Motor neuron (in vitro differentiated cells): ENCODE data around the gene SPATS1. TPM values are rescaled to one million over a fixed set of nuclear protein-coding genes. Genes with fewer than 3 reads are reported as not detected.
"Not testable (repeated sequence)": the region's sequence is repeated elsewhere in the genome, so short reads cannot be mapped to it uniquely, and the experiment has no call there.

Experiments
- ATAC-seq, 8 experiments: fragments of 200-7000 bp; cut with Tn5 transposase; replicated peaks in 6 of 8; 2 replicates each; pipeline ENCODE4 v1.8.0; 2021; ENCODE audit warnings: mild to moderate bottlenecking in 8 of 8, moderate library complexity in 8 of 8
- H3K27ac ChIP-seq, 2 donors: fragments of 250-450 bp; sonication (Bioruptor Pico); 2 replicates each; pipeline ENCODE4 v1.9.0; 2021; ENCODE audit warnings: antibody characterized with exemption in 2 of 2, mild to moderate bottlenecking in 2 of 2, moderate library complexity in 1 of 2
- H3K4me1 ChIP-seq, 2 donors: fragments of 250-450 bp; sonication (Bioruptor Pico); replicated peaks in 1 of 2; 2 replicates each; pipeline ENCODE4 v1.6.1; 2021; ENCODE audit warnings: antibody characterized with exemption in 2 of 2, mild to moderate bottlenecking in 2 of 2, moderate library complexity in 1 of 2
- H3K4me3 ChIP-seq, 5 donors: fragments of 250-450 bp; sonication (Bioruptor Pico); 2 replicates each; pipeline ENCODE4 v1.9.0; 2021; ENCODE audit warnings: antibody characterized with exemption in 5 of 5, mild to moderate bottlenecking in 5 of 5, moderate library complexity in 4 of 5
- WGBS, 10 experiments: fragments of 450-650 bp; shearing (Covaris generic); methylation state at CpG; one replicate each; pipeline ENCODE4 v1.0.0; 2022; 5-methylcytosine and 5-hydroxymethylcytosine counted together
- in situ Hi-C, 9 experiments: fragments of 400-800 bp; cut with MboI; loops; one replicate each; pipeline ENCODE4 v1.15.0; 2021; ENCODE audit warnings: low sequenced_read_pairs in 9 of 9, low pct_unique_long_range_greater_than_20kb in 2 of 9; ENCODE audit not compliant: unreplicated experiment in 9 of 9
- total RNA-seq, 8 experiments: library from RNA; unstranded; fragments of 300-600 nt; gene quantifications; 2 replicates each; pipeline versions ENCODE4 v1.2.3 to v1.2.4, GENCODE V29; 2022

SPATS1 gene
- total RNA-seq, 8 experiments from 2014 or later: not detected

DNA sequence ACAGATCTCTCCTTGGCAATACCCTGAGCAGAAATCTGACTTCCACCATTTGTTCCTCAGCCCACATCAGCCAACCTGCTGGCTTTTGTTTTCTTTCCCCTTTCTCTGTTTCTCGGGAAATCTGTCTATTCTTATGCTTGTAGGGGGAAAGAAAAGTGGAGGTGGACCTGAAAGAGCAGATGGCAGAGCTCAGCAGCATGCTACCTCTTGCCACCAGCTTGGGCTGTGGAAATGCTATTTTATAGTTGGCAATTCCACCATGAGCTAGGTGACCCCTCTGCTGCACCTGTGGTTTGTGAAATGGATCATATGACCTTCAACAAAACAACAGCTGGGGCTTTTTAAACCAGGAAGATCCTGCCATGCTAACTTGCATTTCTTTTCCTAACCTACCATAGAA lies 6.8 kb upstream of the SPATS1 start:
- in situ Hi-C loops: loop anchor here in 5 of 9 experiments (10.0 to 25.0 kb wide), 3 partner anchors 61 to 173 kb away; partner anchors contain the start of genes NFKBIE (in 3 of the 5), CAPN11 (in 1 of the 5) and TMEM151B (in 1 of the 5)
- H3K4me1 ChIP-seq: peaks cover 2 to 13% of the 10 kb centered on the region in 2 donors
- no peak for ATAC-seq
- H3K27ac ChIP-seq: no peak overlapping the region
- WGBS, 10 experiments: 0 to 43% (median 31%) methylated on average over 1 of the region's 1 CpG; no CpG with 5 or more reads in 5 of the 10 experiments
- H3K4me3 ChIP-seq: no peak overlapping the region

GRCh38 chr6:44338228-44339122 lies 4.0 kb upstream of the SPATS1 start:
- 0 to 8% (median 1%) methylated on average over 1 to 9 of the region's 11 CpGs for WGBS, 10 experiments
- peaks cover 14 to 24% of the 10 kb centered on the region in 2 donors for H3K4me1 ChIP-seq
- in situ Hi-C loops: loop anchor here in 5 of 9 experiments (10.0 to 25.0 kb wide), 3 partner anchors 64 to 176 kb away; partner anchors contain the start of genes NFKBIE (in 3 of the 5), CAPN11 (in 1 of the 5) and TMEM151B (in 1 of the 5)
- no peak overlapping the region for H3K27ac ChIP-seq
- H3K4me3 ChIP-seq: no peak overlapping the region
- peak; percentile 82 to 91 (median 84) for ATAC-seq

- ATAC-seq: no peak
- no peak overlapping the region for H3K4me3 ChIP-seq
- H3K27ac ChIP-seq: no peak overlapping the region
- 0 to 94% (median 78%) methylated on average over 1 to 5 of the region's 5 CpGs; no CpG with 5 or more reads in 3 of the 10 experiments for whole genome bisulfite sequencing, 10 experiments
- peaks cover 14 to 24% of the 10 kb centered on the region in 2 donors for H3K4me1 ChIP-seq
- in situ Hi-C loops: loop anchor here in 5 of 9 experiments (10.0 to 25.0 kb wide), 3 partner anchors 64 to 177 kb away; partner anchors contain the start of genes NFKBIE (in 3 of the 5), CAPN11 (in 1 of the 5) and TMEM151B (in 1 of the 5)
Measured at GRCh38 chr6:44339301-44339700, 3.1 kb upstream of the SPATS1 start.

- no peak overlapping the region for H3K4me3 ChIP-seq
- ATAC-seq: no peak
- WGBS, 10 experiments: 20 to 91% (median 69%) methylated on average over 1 to 7 of the region's 7 CpGs; no CpG with 5 or more reads in 2 of the 10 experiments
- peaks cover 14 to 24% of the 10 kb centered on the region in 2 donors for H3K4me1 ChIP-seq
- in situ Hi-C loops: loop anchor here in 5 of 9 experiments (10.0 to 25.0 kb wide), 3 partner anchors 65 to 178 kb away; partner anchors contain the start of genes NFKBIE (in 3 of the 5), CAPN11 (in 1 of the 5) and TMEM151B (in 1 of the 5)
- no peak overlapping the region for H3K27ac ChIP-seq
Measured at GRCh38 chr6:44339763-44340625, 2.5 kb upstream of the SPATS1 start.

- ATAC-seq: peak in 1 of 8 experiments; percentile 18
- Histone ChIP-seq H3K4me3 (no peak overlapping the region), H3K4me1 (peaks cover 14 to 24% of the 10 kb centered on the region in 2 donors), H3K27ac (no peak overlapping the region)
- WGBS, 10 experiments: 39 to 100% (median 57%) methylated on average over 3 to 7 of the region's 8 CpGs
- in situ Hi-C loops: loop anchor here in 1 of 9 experiments (25.0 kb wide), 1 partner anchor 179 kb away; the partner anchor contains the start of gene CAPN11
Measured at GRCh38 chr6:44341095-44341890, 1.2 kb upstream of the SPATS1 start.

- peaks cover 14 to 24% of the 10 kb centered on the region in 2 donors for H3K4me1 ChIP-seq
- in situ Hi-C loops: loop anchor here in 1 of 9 experiments (25.0 kb wide), 1 partner anchor 180 kb away; the partner anchor contains the start of gene CAPN11
- ATAC-seq: peak in 5 of 8 experiments; percentile 3 to 18 (median 9)
- no peak overlapping the region for H3K4me3 ChIP-seq
- whole genome bisulfite sequencing, 10 experiments: 0 to 84% (median 66%) methylated on average over 2 to 6 of the region's 6 CpGs; no CpG with 5 or more reads in 1 of the 10 experiments
- no peak overlapping the region for H3K27ac ChIP-seq
Measured at GRCh38 chr6:44342052-44342451, 398 bp upstream of the SPATS1 start.

DNA sequence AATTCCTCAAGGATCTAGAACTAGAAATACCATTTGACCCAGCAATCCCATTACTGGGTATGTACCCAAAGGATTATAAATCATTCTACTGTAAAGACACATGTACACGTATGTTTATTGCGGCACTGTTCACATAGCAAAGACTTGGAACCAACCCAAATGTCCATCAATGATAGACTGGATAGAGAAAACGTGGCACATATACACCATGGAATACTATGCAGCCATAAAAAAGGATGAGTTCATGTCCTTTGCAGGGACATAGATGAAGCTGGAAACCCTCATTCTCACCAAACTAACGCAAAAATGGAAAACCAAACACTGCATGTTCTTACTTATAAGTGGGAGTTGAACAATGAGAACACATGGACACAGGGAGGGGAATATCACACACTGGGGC lies 4.4 kb downstream of the SPATS1 start:
- not testable (repeated sequence) for H3K4me3 ChIP-seq, ATAC-seq, H3K27ac ChIP-seq
- H3K4me1 ChIP-seq: peaks cover 5 to 12% of the 10 kb centered on the region in 2 donors
- in situ Hi-C loops: loop anchor here in 1 of 9 experiments (25.0 kb wide), 1 partner anchor 185 kb away; the partner anchor contains the start of gene CAPN11
- 0 to 90% (median 81%) methylated on average over 1 to 3 of the region's 4 CpGs; no CpG with 5 or more reads in 3 of the 10 experiments for WGBS, 10 experiments

DNA sequence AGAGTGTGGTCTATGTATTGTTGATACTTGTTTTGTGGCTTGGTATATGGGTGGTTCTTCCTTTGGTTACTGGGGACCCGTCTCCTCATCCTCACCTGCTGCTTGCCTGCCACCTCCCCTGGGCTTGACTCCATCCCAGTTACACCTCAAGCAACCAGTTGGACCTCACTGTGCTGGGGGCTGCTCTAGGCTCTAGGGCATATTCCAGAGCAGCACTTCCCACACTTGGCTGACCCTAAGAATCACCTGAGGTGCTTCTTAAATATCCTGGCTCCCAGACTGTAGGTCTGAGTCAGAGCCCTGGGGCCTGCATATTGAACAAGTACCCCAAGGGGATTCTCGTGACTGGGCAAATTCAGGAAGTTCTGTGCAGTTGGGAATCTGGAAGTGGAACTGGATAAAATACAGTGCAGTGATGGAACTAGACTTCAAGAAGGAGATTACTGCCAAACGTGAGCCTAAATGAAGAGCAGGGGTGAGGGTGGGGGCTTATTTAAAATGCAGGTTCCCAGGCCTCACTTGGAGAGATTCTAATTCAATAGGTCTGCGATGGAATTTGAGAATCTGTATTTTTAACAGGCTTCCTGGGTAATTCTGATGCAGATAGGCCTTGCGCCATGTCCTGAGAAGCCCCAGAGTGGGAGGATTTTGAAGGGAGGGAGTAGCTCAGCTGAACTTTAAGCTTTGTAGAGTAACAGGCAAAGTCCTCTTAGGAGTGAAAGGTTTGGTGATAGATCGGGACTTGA lies 7.6 kb downstream of the SPATS1 start:
- Histone ChIP-seq H3K4me1 (no peaks in the 10 kb centered on the region), H3K27ac (no peak overlapping the region), H3K4me3 (no peak overlapping the region)
- no peak for ATAC-seq
- WGBS, 10 experiments: 10 to 80% (median 65%) methylated on average over 2 to 6 of the region's 6 CpGs; no CpG with 5 or more reads in 2 of the 10 experiments
- in situ Hi-C loops: loop anchor here in 1 of 9 experiments (25.0 kb wide), 1 partner anchor 188 kb away; the partner anchor contains the start of gene CAPN11

GRCh38 chr6:44350650-44350994 lies 8.2 kb downstream of the SPATS1 start:
- 10 to 78% (median 60%) methylated on average over 1 to 4 of the region's 4 CpGs; no CpG with 5 or more reads in 1 of the 10 experiments for WGBS, 10 experiments

DNA sequence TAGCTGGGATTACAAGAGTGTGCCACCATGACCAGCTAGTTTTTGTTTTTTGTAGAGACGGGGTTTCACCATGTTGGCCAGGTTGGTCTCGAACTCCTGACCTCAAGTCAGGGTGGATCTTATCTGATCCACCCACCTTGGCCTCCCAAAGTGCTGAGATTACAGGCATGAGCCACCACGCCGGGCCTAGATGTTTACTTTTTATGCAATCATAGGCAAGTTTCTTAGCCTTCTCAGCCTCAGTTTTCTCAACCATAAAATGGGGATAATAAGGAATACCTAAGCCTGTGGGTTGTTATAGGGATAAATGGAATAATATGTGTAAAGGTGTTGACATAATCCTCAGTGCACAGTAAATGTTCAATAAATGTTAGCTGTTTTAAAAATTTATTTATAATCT lies 9.8 kb downstream of the SPATS1 start:
- 33 to 100% (median 89%) methylated on average over 1 to 4 of the region's 4 CpGs; no CpG with 5 or more reads in 3 of the 10 experiments for WGBS, 10 experiments
- Histone ChIP-seq H3K4me3 (no peak overlapping the region), H3K4me1 (no peaks in the 10 kb centered on the region), H3K27ac (no peak overlapping the region)
- in situ Hi-C loops: no loop called here
- ATAC-seq: no peak

More at GRCh38 chr6:44350650-44350994, 8.2 kb downstream of the SPATS1 start:
- ATAC-seq, H3K4me3 ChIP-seq, H3K4me1 ChIP-seq, in situ Hi-C loops, H3K27ac ChIP-seq: not testable (repeated sequence)

- no peak for ATAC-seq
- Histone ChIP-seq H3K4me3 (no peak overlapping the region), H3K4me1 (no peaks in the 10 kb centered on the region), H3K27ac (no peak overlapping the region)
- 0 to 100% (median 63%) methylated on average over 1 to 2 of the region's 2 CpGs; no CpG with 5 or more reads in 1 of the 10 experiments for WGBS, 10 experiments
- in situ Hi-C loops: no loop called here
Measured at GRCh38 chr6:44353336-44353735, 10.9 kb downstream of the SPATS1 start.
